HEK293T (cell line): Measurements from ENCODE around the gene GPRASP1.

Source experiments
- CTCF ChIA-PET: fragments of 350-600 bp; formaldehyde crosslinking; extraction: SDS; loops from one replicate; lab custom pipeline; 2021; ENCODE audit warnings: antibody characterized with exemption, inconsistent platforms; lab: Yijun Ruan, JAX
- POLR2A ChIA-PET: fragments of 350-600 bp; formaldehyde crosslinking; extraction: SDS; loops from one replicate; lab custom pipeline; 2020; ENCODE audit warnings: antibody characterized with exemption, inconsistent platforms; lab: Yijun Ruan, JAX
- DNase-seq: peaks from one replicate; pipeline ENCODE4 v3.0.0; 2012; ENCODE audit warnings: mixed read lengths; ENCODE audit errors: extremely low spot score
- ARNT ChIP-seq: fragments of 450-650 bp; IDR thresholded peaks from 2 replicates; pipeline ENCODE4 v1.6.1; 2017; ENCODE audit warnings: mild to moderate bottlenecking
- BHLHE40 ChIP-seq: fragments of 450-650 bp; IDR thresholded peaks from 2 replicates; pipeline ENCODE4 v1.6.1; 2016; ENCODE audit warnings: mild to moderate bottlenecking, moderate library complexity, borderline replicate concordance
- CTBP1 ChIP-seq: fragments of 450-650 bp; IDR thresholded peaks from 2 replicates; pipeline ENCODE4 v1.6.1; 2016; ENCODE audit warnings: borderline replicate concordance
- ELF4 ChIP-seq: fragments of 450-650 bp; IDR thresholded peaks from 2 replicates; pipeline ENCODE4 v1.6.1; 2017; ENCODE audit warnings: antibody characterized with exemption
- FOXA1 ChIP-seq: fragments of 450-650 bp; IDR thresholded peaks from 2 replicates; pipeline ENCODE4 v1.6.1; 2016; ENCODE audit warnings: mild to moderate bottlenecking
- FOXK2 ChIP-seq: fragments of 450-650 bp; IDR thresholded peaks from 2 replicates; pipeline ENCODE4 v1.6.1; 2016; ENCODE audit warnings: mild to moderate bottlenecking
- FOXM1 ChIP-seq: fragments of 450-650 bp; IDR thresholded peaks from 2 replicates; pipeline ENCODE4 v1.6.1; 2017; ENCODE audit warnings: mild to moderate bottlenecking, borderline replicate concordance
- HDGF ChIP-seq: fragments of 450-650 bp; IDR thresholded peaks from 2 replicates; pipeline ENCODE4 v1.6.1; 2017; ENCODE audit warnings: antibody characterized with exemption, borderline replicate concordance
- L3MBTL2 ChIP-seq: fragments of 450-650 bp; conservative IDR thresholded peaks from 2 replicates; pipeline ENCODE4 v1.6.1; 2016; ENCODE audit warnings: mild to moderate bottlenecking
- LEF1 ChIP-seq: fragments of 450-650 bp; IDR thresholded peaks from 2 replicates; pipeline ENCODE4 v1.6.1; 2017; ENCODE audit warnings: mild to moderate bottlenecking, borderline replicate concordance
- NFRKB ChIP-seq: fragments of 450-650 bp; IDR thresholded peaks from 2 replicates; pipeline ENCODE4 v1.6.1; 2016; ENCODE audit warnings: mild to moderate bottlenecking, moderate library complexity
- SP1 ChIP-seq: fragments of 450-650 bp; IDR thresholded peaks from 2 replicates; pipeline ENCODE4 v1.6.1; 2017
- SUZ12 ChIP-seq: fragments of 450-650 bp; IDR thresholded peaks from 2 replicates; pipeline ENCODE4 v1.6.1; 2016; ENCODE audit warnings: mild to moderate bottlenecking
- TARDBP ChIP-seq: fragments of 450-650 bp; IDR thresholded peaks from 2 replicates; pipeline ENCODE4 v1.6.1; 2016
- ZNF384 ChIP-seq: fragments of 450-650 bp; IDR thresholded peaks from 2 replicates; pipeline ENCODE4 v1.6.1; 2016
- TF ChIP-seq, protein P1 (sequence below): fragments of 450-650 bp; IDR thresholded peaks from 2 replicates; pipeline ENCODE4 v1.6.1; 2016

Gene GPRASP1

DNA sequence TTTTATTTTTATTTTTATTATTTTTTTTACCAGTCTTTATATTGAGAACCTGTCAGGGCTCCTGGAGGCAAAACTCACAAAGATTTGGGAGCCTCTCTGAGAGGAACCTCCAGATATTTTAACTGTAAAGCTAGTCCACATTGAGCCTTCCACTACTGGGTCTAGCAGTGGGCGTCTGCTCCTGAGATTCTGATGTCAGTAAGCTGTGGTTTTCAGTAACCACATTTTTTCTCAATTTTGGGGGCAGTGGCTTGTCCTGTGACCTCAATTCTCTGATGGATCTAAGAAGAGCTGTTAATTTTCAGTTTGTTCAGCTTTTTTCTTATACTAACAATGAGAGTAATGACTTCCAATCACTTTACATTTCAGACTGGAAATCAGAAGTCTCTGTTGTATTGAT lies 23.6 kb upstream of the GPRASP1 start:
- no peak for DNase-seq
- TF ChIP-seq FOXM1: no peak
- TF ChIP-seq SP1: no peak
- TF ChIP-seq ARNT: no peak
- no peak for TF ChIP-seq LEF1
- no peak for TF ChIP-seq HDGF
- TF ChIP-seq, protein P1, sequence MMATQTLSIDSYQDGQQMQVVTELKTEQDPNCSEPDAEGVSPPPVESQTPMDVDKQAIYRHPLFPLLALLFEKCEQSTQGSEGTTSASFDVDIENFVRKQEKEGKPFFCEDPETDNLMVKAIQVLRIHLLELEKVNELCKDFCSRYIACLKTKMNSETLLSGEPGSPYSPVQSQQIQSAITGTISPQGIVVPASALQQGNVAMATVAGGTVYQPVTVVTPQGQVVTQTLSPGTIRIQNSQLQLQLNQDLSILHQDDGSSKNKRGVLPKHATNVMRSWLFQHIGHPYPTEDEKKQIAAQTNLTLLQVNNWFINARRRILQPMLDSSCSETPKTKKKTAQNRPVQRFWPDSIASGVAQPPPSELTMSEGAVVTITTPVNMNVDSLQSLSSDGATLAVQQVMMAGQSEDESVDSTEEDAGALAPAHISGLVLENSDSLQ: no peak
- TF ChIP-seq NFRKB: no peak
- TF ChIP-seq ZNF384: no peak
- no peak for TF ChIP-seq FOXA1
- no peak for TF ChIP-seq CTBP1
- TF ChIP-seq BHLHE40: no peak
- ChIA-PET CTCF (interaction anchor here (0.6 kb wide), 2 partner anchors 31 to 1381 kb away, joined by 3 read pairs; no protein-coding TSS in a partner anchor), POLR2A (no interaction called here)

DNA sequence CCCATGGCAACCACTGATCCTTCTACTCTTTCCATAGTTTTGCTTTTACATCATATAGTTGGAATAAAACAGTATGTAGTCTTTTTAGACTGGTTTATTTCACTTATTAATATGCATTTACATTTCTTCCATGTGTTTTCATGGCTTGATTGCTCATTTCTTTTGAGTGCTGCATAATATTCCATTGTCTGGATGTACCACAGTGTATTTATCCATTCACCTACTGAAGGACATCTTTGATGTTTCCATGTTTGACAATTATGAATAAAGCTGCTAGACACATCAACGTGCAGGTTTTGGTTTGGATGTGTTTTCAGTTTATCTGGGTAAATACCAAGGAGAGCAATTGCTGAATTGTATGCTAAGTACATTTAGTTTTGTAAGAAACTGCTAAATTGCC lies 13.7 kb upstream of the GPRASP1 start:
- TF ChIP-seq FOXM1: no peak
- no peak for TF ChIP-seq SUZ12
- no peak for TF ChIP-seq HDGF
- DNase-seq: no peak
- ChIA-PET CTCF (no interaction called here), POLR2A (no interaction called here)

DNA sequence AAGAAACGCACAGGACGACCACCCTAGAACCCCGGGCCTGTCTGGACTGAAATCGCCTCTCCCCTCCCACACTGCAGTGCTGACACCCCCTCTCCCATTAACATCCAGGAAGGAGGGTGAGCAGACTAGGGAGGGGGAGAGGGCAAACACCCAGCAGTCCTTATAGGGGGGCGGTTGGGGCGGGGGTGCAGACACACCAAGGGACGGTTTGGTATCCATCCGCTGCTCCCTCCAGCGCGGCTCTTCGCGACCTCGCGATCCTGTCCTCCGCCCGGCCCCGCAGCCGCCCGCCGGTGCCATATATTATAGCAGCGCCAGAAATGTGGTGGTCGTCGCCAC lies 411 bp upstream of the GPRASP1 start:
- DNase-seq: no peak
- CTCF ChIA-PET: no interaction called here
- TF ChIP-seq BHLHE40 (no peak), LEF1 (no peak)
- TF ChIP-seq, protein P1: no peak

DNA sequence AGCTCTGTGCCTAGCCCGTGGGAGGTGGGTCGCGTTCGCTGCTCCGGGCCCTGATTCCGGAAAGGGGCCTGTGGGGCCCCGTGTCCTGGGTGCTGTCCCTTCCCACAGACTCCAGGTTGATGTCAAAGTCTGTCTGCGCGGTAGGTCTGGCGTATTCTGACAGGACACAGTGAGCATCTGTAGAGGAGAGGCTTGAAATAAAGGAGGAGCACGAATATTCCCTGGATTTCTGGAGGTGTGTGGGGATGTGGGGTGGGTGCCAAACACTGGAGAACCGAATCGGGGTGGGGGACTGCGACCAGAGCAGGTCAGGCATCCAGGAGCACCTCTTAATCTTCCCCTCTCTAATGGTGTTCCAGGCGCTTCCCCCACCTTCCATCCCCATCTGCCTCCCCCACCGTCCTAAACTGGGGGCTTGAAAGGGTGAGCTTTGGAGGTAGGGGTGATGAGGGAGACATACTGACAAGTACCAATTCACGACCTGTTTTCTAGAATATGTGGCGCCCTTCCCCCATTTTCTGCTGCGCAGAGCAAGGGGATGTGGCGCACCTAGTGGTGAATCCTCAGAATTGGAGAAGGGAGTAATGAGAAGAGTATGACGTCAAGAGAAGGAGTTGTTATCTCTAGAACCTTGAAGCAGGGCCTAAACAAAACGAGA lies 877 bp downstream of the GPRASP1 start:
- CTCF ChIA-PET: no interaction called here
- no peak for DNase-seq
- TF ChIP-seq CTBP1 (no peak), FOXM1 (no peak), HDGF (no peak), ARNT (no peak), SP1 (no peak), L3MBTL2 (no peak), NFRKB (no peak), BHLHE40 (no peak), ELF4 (no peak), TARDBP (no peak), LEF1 (no peak), FOXA1 (no peak)
- TF ChIP-seq, protein P1: no peak
- POLR2A ChIA-PET: no interaction called here

More for the DNA sequence above, 411 bp upstream of the GPRASP1 start:
- POLR2A ChIA-PET: no interaction called here

DNA sequence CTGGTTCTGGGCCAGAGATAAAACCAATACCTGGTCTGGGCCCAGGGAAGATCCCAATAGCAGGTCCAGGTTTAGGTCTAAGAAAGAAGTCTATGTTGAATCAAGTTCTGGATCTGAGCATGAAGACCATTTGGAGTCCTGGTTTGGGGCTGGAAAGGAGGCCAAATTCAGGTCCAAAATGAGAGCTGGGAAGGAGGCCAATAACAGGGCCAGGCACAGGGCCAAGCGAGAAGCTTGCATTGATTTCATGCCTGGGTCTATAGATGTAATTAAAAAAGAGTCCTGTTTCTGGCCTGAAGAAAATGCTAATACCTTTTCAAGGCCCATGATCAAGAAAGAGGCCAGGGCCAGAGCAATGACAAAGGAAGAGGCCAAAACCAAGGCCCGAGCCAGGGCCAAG lies 3.4 kb downstream of the GPRASP1 start:
- POLR2A ChIA-PET: no interaction called here
- no peak for DNase-seq
- no peak for TF ChIP-seq SP1
- no peak for TF ChIP-seq L3MBTL2
- no peak for TF ChIP-seq FOXA1
- no peak for TF ChIP-seq LEF1
- no peak for TF ChIP-seq ELF4
- no peak for TF ChIP-seq FOXM1
- TF ChIP-seq ARNT: no peak
- TF ChIP-seq, protein P1: no peak
- no peak for TF ChIP-seq BHLHE40
- no peak for TF ChIP-seq SUZ12
- no peak for TF ChIP-seq TARDBP
- TF ChIP-seq ZNF384: no peak
- TF ChIP-seq NFRKB: no peak
- no peak for TF ChIP-seq FOXK2
- no peak for TF ChIP-seq HDGF
- TF ChIP-seq CTBP1: no peak
- CTCF ChIA-PET: interaction anchor here (0.6 kb wide), 1 partner anchor 474 kb away, joined by 3 read pairs; no protein-coding TSS in a partner anchor

DNA sequence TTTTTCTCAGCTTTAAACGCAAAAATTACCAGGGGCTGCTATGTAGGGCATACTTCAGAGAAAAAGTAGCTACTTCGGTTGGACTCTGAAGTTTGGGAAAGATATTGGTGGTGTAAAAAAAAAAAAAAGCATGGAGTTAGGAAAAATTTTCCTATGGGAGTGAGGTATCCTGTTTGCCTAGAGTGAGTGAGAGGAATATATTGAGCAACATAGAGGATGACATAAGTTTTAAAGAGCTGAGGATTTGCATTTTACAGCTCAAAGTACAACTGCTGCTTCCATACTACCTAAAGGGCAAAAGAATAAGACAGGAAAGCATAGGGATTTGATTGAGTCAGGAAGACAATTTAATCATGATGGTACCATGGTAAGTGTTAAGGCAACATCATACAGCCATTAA lies 7.3 kb downstream of the GPRASP1 start:
- TF ChIP-seq BHLHE40 (no peak), FOXM1 (no peak), ARNT (no peak), L3MBTL2 (no peak), NFRKB (no peak)
- CTCF ChIA-PET: interaction anchor here (0.5 to 0.6 kb wide), 2 partner anchors 30 to 142 kb away, joined by 3 to 6 read pairs; partner anchors contain the start of gene TMSB15A
- no peak for DNase-seq

More for the DNA sequence above, 7.3 kb downstream of the GPRASP1 start:
- POLR2A ChIA-PET: interaction anchor here (1.3 kb wide), 1 partner anchor 59 kb away, joined by 3 read pairs; the partner anchor contains the start of gene ARMCX5
